RWPE1 (cell line): ENCODE results near the gene MSX2.

Experiments
- CTCF ChIA-PET: fragments of 350-600 bp; sonication (Branson Sonifier 250); formaldehyde crosslinking; extraction: SDS; loops from one replicate; lab custom pipeline; 2021; lab: Yijun Ruan, JAX
- POLR2A ChIA-PET: fragments of 400-600 bp; formaldehyde crosslinking; extraction: SDS; loops from one replicate; lab custom pipeline; 2020; ENCODE audit warnings: antibody characterized with exemption; ENCODE audit not compliant: low non-redundant PET; lab: Yijun Ruan, JAX
- DNase-seq: peaks from one replicate; pipeline ENCODE4 v3.0.0; 2012; ENCODE audit warnings: low spot score
- H3K27ac ChIP-seq: fragments of 450-650 bp; 2 replicates; pipeline ENCODE4 v1.5.1; 2017
- TF ChIP-seq, protein P1 (sequence below): fragments of 450-650 bp; conservative IDR thresholded peaks from 2 replicates; pipeline ENCODE4 v1.5.1; 2017; ENCODE audit warnings: low read depth, mild to moderate bottlenecking

Gene MSX2

DNA sequence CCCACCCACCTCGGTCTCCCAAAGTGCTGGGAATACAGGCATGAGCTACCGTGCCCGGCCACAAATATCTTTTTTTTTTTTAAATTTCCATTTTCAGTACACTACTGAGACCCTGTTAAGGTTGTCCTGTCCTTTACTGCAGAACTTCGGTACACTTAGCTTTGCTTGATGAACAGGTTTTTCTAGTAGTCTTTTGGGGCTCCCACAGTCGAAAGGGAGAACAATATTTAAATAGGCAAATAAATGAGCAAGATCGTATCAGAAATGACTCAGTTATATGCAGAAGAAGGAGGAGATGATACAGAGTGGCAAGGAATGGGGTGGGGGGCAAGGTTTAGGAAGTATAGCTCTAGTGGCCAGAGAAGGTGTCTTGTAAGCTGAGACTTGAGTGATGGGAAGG is 52.7 kb downstream of the MSX2 start:
- CTCF ChIA-PET, result interaction anchor here (0.6 to 2.9 kb wide), 4 partner anchors 17 to 358 kb away, joined by 3 to 14 read pairs (median 4); no protein-coding TSS in a partner anchor
- no peak overlapping the region for H3K27ac ChIP-seq
- TF ChIP-seq, protein P1, sequence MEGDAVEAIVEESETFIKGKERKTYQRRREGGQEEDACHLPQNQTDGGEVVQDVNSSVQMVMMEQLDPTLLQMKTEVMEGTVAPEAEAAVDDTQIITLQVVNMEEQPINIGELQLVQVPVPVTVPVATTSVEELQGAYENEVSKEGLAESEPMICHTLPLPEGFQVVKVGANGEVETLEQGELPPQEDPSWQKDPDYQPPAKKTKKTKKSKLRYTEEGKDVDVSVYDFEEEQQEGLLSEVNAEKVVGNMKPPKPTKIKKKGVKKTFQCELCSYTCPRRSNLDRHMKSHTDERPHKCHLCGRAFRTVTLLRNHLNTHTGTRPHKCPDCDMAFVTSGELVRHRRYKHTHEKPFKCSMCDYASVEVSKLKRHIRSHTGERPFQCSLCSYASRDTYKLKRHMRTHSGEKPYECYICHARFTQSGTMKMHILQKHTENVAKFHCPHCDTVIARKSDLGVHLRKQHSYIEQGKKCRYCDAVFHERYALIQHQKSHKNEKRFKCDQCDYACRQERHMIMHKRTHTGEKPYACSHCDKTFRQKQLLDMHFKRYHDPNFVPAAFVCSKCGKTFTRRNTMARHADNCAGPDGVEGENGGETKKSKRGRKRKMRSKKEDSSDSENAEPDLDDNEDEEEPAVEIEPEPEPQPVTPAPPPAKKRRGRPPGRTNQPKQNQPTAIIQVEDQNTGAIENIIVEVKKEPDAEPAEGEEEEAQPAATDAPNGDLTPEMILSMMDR, result no peak
- DNase-seq, result no peak
- POLR2A ChIA-PET, result no interaction called here

DNA sequence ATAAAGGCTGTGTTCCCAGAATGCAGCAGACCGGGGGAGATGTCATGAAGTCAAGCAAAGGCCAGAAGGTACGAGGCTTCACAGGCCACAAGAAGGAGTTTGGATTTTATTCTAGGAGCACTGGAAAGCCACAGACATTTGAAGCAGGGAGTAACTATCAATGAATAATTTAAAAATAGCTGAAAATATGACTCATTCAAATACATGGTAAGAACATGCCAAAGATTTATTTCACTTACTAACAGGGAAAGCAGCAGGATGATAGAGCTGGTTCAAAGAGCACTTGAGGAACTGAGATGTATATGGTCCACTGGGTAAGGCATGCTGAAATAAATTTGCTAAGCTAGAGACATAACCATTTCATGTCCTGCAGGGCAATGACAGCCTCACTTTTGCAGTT is 53.2 kb downstream of the MSX2 start:
- no peak overlapping the region for H3K27ac ChIP-seq
- DNase-seq, result no peak
- TF ChIP-seq, protein P1, result no peak
- ChIA-PET POLR2A (no interaction called here), CTCF (interaction anchor here (0.6 to 2.9 kb wide), 7 partner anchors 16 to 732 kb away, joined by 3 to 14 read pairs (median 4); partner anchors contain the start of gene NSG2)
